HUDEP-2 (cell line): ENCODE measurements around the gene ACADSB.

Experiments
- DNase-seq, 76 experiments: peaks; one replicate each; lab custom pipeline; 2025; ENCODE audit not compliant: unreplicated experiment in 76 of 76; lab: John Stamatoyannopoulos, UW

ACADSB gene

GRCh38 chr10:123008355-123009104 is at the start of gene ACADSB, which contains the start of gene IKZF5:
Gene ACADSB, plus strand, starts transcription at chr10:123009006. Its CDS starts 24 bp downstream, at chr10:123009030.
Gene IKZF5, minus strand, starts transcription at chr10:123008795. Its CDS starts 10,170 bp downstream, at chr10:122998625.
- peak; percentile 12 to 97 (median 92) for DNase-seq

- no peak for DNase-seq
These were observed 46.4 kb upstream of the ACADSB start for GRCh38 chr10:122962405-122962804.

- DNase-seq, result no peak
These were observed 41.9 kb upstream of the ACADSB start for GRCh38 chr10:122966879-122967278.

GRCh38 chr10:122968698-122969097 is 40.1 kb upstream of the ACADSB start:
- no peak for DNase-seq

GRCh38 chr10:122974023-122974422 is 34.8 kb upstream of the ACADSB start:
- DNase-seq, result no peak

GRCh38 chr10:122974543-122975064 is 34.2 kb upstream of the ACADSB start:
- no peak for DNase-seq

GRCh38 chr10:122980209-122981065 is 28.4 kb upstream of the ACADSB start, which contains the start of gene PSTK:
Gene PSTK, plus strand, starts transcription at chr10:122980401. Its CDS starts 79 bp downstream, at chr10:122980480.
- DNase-seq, result peak in 75 of 76 experiments; percentile 15 to 96 (median 81)

- peak in 27 of 76 experiments; percentile 0 to 61 (median 18) for DNase-seq
These were observed 27.7 kb upstream of the ACADSB start for GRCh38 chr10:122981066-122981464.

GRCh38 chr10:122983898-122984297 is 24.9 kb upstream of the ACADSB start:
- no peak for DNase-seq

GRCh38 chr10:122984708-122985107 is 24.1 kb upstream of the ACADSB start:
- DNase-seq, result no peak

GRCh38 chr10:122986335-122986734 is 22.5 kb upstream of the ACADSB start:
- no peak for DNase-seq

- no peak for DNase-seq
These were observed 20.3 kb upstream of the ACADSB start for GRCh38 chr10:122988501-122988900.

GRCh38 chr10:122990278-122990677 is 18.5 kb upstream of the ACADSB start:
- no peak for DNase-seq

GRCh38 chr10:122992031-122992585 is 16.7 kb upstream of the ACADSB start:
- DNase-seq, result no peak

- no peak for DNase-seq
These were observed 14.9 kb upstream of the ACADSB start for GRCh38 chr10:122993797-122994336.

GRCh38 chr10:122995936-122996335 is 12.9 kb upstream of the ACADSB start:
- no peak for DNase-seq

GRCh38 chr10:122997864-122998263 is 10.9 kb upstream of the ACADSB start:
- DNase-seq, result no peak

GRCh38 chr10:122998360-122998917 is 10.4 kb upstream of the ACADSB start:
- DNase-seq, result no peak

GRCh38 chr10:122998934-122999333 is 9.9 kb upstream of the ACADSB start:
- no peak for DNase-seq

- DNase-seq, result peak in 1 of 76 experiments; percentile 7
These were observed 9.5 kb upstream of the ACADSB start for GRCh38 chr10:122999347-122999746.
